SK-N-SH treated with all-trans-retinoic acid at 6 μM for 48 hours (cell line): Measurements from ENCODE around the gene TBC1D7.

Experiments used
- ATAC-seq: fragments of 200-7000 bp; cut with Tn5 transposase; 3 replicates; pipeline ENCODE4 v1.9.1; 2020; ENCODE audit warnings: mild to moderate bottlenecking, moderate library complexity
- ARNTL ChIP-seq: fragments of 450-650 bp; formaldehyde crosslinking; IDR thresholded peaks from 2 replicates; pipeline ENCODE4 v1.5.0; 2020; ENCODE audit warnings: low read depth, mild to moderate bottlenecking, moderate library complexity, borderline replicate concordance
- BACH2 ChIP-seq: fragments of 250-450 bp; sonication (Bioruptor Pico); IDR thresholded peaks from 2 replicates; pipeline ENCODE4 v1.9.0; 2021; ENCODE audit warnings: mild to moderate bottlenecking, borderline replicate concordance
- CSDC2 ChIP-seq: fragments of 250-450 bp; sonication (Bioruptor Pico); IDR thresholded peaks from 2 replicates; pipeline ENCODE4 v1.5.0; 2020; ENCODE audit warnings: mild to moderate bottlenecking, moderate library complexity
- CSRNP3 ChIP-seq: fragments of 250-450 bp; sonication (Bioruptor Pico); IDR thresholded peaks from 2 replicates; pipeline ENCODE4 v1.5.1; 2021; ENCODE audit warnings: mild to moderate bottlenecking, moderate library complexity
- ESRRG ChIP-seq: fragments of 250-450 bp; sonication (Bioruptor Pico); IDR thresholded peaks from 2 replicates; pipeline ENCODE4 v1.6.1; 2021; ENCODE audit warnings: mild to moderate bottlenecking
- GLIS3 ChIP-seq: fragments of 250-450 bp; sonication (Bioruptor Pico); IDR thresholded peaks from 2 replicates; pipeline ENCODE4 v1.5.0; 2020; ENCODE audit warnings: mild to moderate bottlenecking, moderate library complexity
- ISL1 ChIP-seq: fragments of 250-450 bp; sonication (Bioruptor Pico); IDR thresholded peaks from 2 replicates; pipeline ENCODE4 v2.1.2; 2022; ENCODE audit warnings: mild to moderate bottlenecking, moderate library complexity
- OSR1 ChIP-seq: fragments of 250-450 bp; sonication (Bioruptor Pico); IDR thresholded peaks from 2 replicates; pipeline ENCODE4 v1.8.0; 2022; ENCODE audit warnings: moderate library complexity, mild to moderate bottlenecking, inconsistent platforms
- PATZ1 ChIP-seq: fragments of 250-450 bp; sonication (Bioruptor Pico); IDR thresholded peaks from 2 replicates; pipeline ENCODE4 v1.8.0; 2020; ENCODE audit warnings: mild to moderate bottlenecking, moderate library complexity, borderline replicate concordance
- POU6F1 ChIP-seq: fragments of 250-450 bp; sonication (Bioruptor Pico); IDR thresholded peaks from 2 replicates; pipeline ENCODE4 v1.8.0; 2021; ENCODE audit warnings: low read depth, mild to moderate bottlenecking, moderate library complexity, borderline replicate concordance
- PPARA ChIP-seq: fragments of 250-450 bp; sonication (Bioruptor Pico); IDR thresholded peaks from 2 replicates; pipeline ENCODE4 v1.5.0; 2020; ENCODE audit warnings: mild to moderate bottlenecking, borderline replicate concordance
- RARB ChIP-seq: fragments of 250-450 bp; sonication (Bioruptor Pico); IDR thresholded peaks from 2 replicates; pipeline ENCODE4 v1.8.0; 2021; ENCODE audit warnings: mild to moderate bottlenecking, moderate library complexity
- SNAI2 ChIP-seq: fragments of 250-450 bp; sonication (Bioruptor Pico); IDR thresholded peaks from 2 replicates; pipeline ENCODE4 v1.5.0; 2020; ENCODE audit warnings: mild to moderate bottlenecking, moderate library complexity
- TCF4 ChIP-seq: fragments of 250-450 bp; sonication (Bioruptor Pico); IDR thresholded peaks from 2 replicates; pipeline ENCODE4 v1.8.0; 2021; ENCODE audit warnings: mild to moderate bottlenecking, moderate library complexity, borderline replicate concordance
- TOX ChIP-seq: fragments of 250-450 bp; sonication (Bioruptor Pico); IDR thresholded peaks from 2 replicates; pipeline ENCODE4 v1.8.0; 2021; ENCODE audit warnings: mild to moderate bottlenecking, moderate library complexity, borderline replicate concordance
- TSHZ2 ChIP-seq: fragments of 250-450 bp; sonication (Bioruptor Pico); IDR thresholded peaks from 2 replicates; pipeline ENCODE4 v1.5.0; 2020; ENCODE audit warnings: mild to moderate bottlenecking, moderate library complexity
- ZFP3 ChIP-seq: fragments of 250-450 bp; sonication (Bioruptor Pico); IDR thresholded peaks from 2 replicates; pipeline ENCODE4 v1.5.0; 2020; ENCODE audit warnings: mild to moderate bottlenecking, moderate library complexity
- ZFP30 ChIP-seq: fragments of 450-650 bp; formaldehyde crosslinking; IDR thresholded peaks from 2 replicates; pipeline ENCODE4 v1.5.0; 2022; ENCODE audit warnings: mild to moderate bottlenecking, moderate library complexity
- ZNF565 ChIP-seq: fragments of 450-650 bp; formaldehyde crosslinking; conservative IDR thresholded peaks from 2 replicates; pipeline ENCODE4 v1.5.0; 2020; ENCODE audit warnings: low read depth, mild to moderate bottlenecking, moderate library complexity
- ZNF70 ChIP-seq: fragments of 450-650 bp; formaldehyde crosslinking; IDR thresholded peaks from 2 replicates; pipeline ENCODE4 v1.5.0; 2020; ENCODE audit warnings: mild to moderate bottlenecking, moderate library complexity
- ZNF8 ChIP-seq: fragments of 450-650 bp; formaldehyde crosslinking; IDR thresholded peaks from 2 replicates; pipeline ENCODE4 v1.5.0; 2020; ENCODE audit warnings: mild to moderate bottlenecking, moderate library complexity

TBC1D7 gene

GRCh38 chr6:13304101-13304500 is 24.2 kb downstream of the TBC1D7 start:
- ATAC-seq: peak; percentile 10; the same call in 2 of the 3 replicates
- no peak for TF ChIP-seq RARB (CRISPR knock-in tag)
- no peak for TF ChIP-seq CSDC2
- no peak for TF ChIP-seq ZNF8 (CRISPR knock-in tag)
- TF ChIP-seq BACH2: no peak
- TF ChIP-seq ZNF565 (CRISPR knock-in tag): no peak
- no peak for TF ChIP-seq TCF4 (CRISPR knock-in tag)
- no peak for TF ChIP-seq ZNF70 (CRISPR knock-in tag)
- no peak for TF ChIP-seq OSR1 (CRISPR knock-in tag)
- TF ChIP-seq POU6F1 (CRISPR knock-in tag): no peak
- TF ChIP-seq TOX (CRISPR knock-in tag): no peak
- TF ChIP-seq ESRRG (CRISPR knock-in tag): no peak
- no peak for TF ChIP-seq GLIS3 (CRISPR knock-in tag)
- no peak for TF ChIP-seq ZFP30
- TF ChIP-seq PATZ1 (CRISPR knock-in tag): no peak
- no peak for TF ChIP-seq ZFP3 (CRISPR knock-in tag)
- TF ChIP-seq CSRNP3: no peak
- TF ChIP-seq SNAI2 (CRISPR knock-in tag): no peak
- TF ChIP-seq, all 23 proteins: peak for 0

- TF ChIP-seq TSHZ2 (CRISPR knock-in tag) (no peak), RARB (CRISPR knock-in tag) (no peak), ARNTL (CRISPR knock-in tag) (no peak), CSRNP3 (no peak), ZNF565 (CRISPR knock-in tag) (no peak), TOX (CRISPR knock-in tag) (no peak)
- TF ChIP-seq, all 23 proteins: peak for 0
Observed at GRCh38 chr6:13303668-13304017, 24.7 kb downstream of the TBC1D7 start.

GRCh38 chr6:13302751-13303667 is 25.3 kb downstream of the TBC1D7 start:
- peak; percentile 84 for ATAC-seq
- TF ChIP-seq PPARA (CRISPR knock-in tag) (no peak), ISL1 (CRISPR knock-in tag) (peak; percentile 10; the same call in 1 of the 2 replicates)

More at GRCh38 chr6:13303668-13304017, 24.7 kb downstream of the TBC1D7 start:
- ATAC-seq: peak; percentile 86
